HFFc6 (cell line): ENCODE measurements around the gene NUCB2. TPM values are rescaled to one million over a fixed set of nuclear protein-coding genes. Genes with fewer than 3 reads are reported as not detected.
"Not testable (repeated sequence)": the region's sequence is repeated elsewhere in the genome, so short reads cannot be mapped to it uniquely, and the experiment has no call there.

Experiments
- DNase-seq: peaks from one replicate; pipeline ENCODE4 v3.0.0-alpha.2; 2018
- H3K27ac Mint-ChIP-seq: 2 replicates; pipeline ENCODE4 v1.8.0; 2020; ENCODE audit warnings: mild to moderate bottlenecking, mixed read lengths
- H3K27me3 Mint-ChIP-seq: 2 replicates; pipeline ENCODE4 v1.8.0; 2021; ENCODE audit warnings: mild to moderate bottlenecking, moderate library complexity, mixed read lengths; ENCODE audit not compliant: insufficient read depth
- H3K36me3 Mint-ChIP-seq: 2 replicates; pipeline ENCODE4 v1.8.0; 2021; ENCODE audit warnings: low read depth, mixed read lengths
- H3K4me1 Mint-ChIP-seq: 2 replicates; pipeline ENCODE4 v1.8.0; 2020; ENCODE audit warnings: low read depth, mixed read lengths
- H3K4me3 Mint-ChIP-seq: 2 replicates; pipeline ENCODE4 v1.8.0; 2020; ENCODE audit warnings: mild to moderate bottlenecking, moderate library complexity, mixed read lengths
- H3K9me3 Mint-ChIP-seq: 2 replicates; pipeline ENCODE4 v1.8.0; 2020; ENCODE audit warnings: mild to moderate bottlenecking, mixed read lengths
- CTCF ChIP-seq: fragments of 200-600 bp; sonication (generic); IDR thresholded peaks from 2 replicates; pipeline ENCODE4 v1.5.0; 2021; ENCODE audit warnings: antibody characterized with exemption, mild to moderate bottlenecking
- total RNA-seq, 6 experiments: library from RNA; stranded (reverse); fragmentation: NEBNext Ultra II Directional; extraction: Animal tissue kit (Norgen Biotek cat#: 25700); gene quantifications; 2 replicates in 1 of 6; 3 replicates in 5 of 6; pipeline ENCODE4 v1.2.3, GENCODE V29; 2021

Gene NUCB2
- total RNA-seq, 6 experiments from 2014 or later: 124 to 180 (median 161) TPM

DNA sequence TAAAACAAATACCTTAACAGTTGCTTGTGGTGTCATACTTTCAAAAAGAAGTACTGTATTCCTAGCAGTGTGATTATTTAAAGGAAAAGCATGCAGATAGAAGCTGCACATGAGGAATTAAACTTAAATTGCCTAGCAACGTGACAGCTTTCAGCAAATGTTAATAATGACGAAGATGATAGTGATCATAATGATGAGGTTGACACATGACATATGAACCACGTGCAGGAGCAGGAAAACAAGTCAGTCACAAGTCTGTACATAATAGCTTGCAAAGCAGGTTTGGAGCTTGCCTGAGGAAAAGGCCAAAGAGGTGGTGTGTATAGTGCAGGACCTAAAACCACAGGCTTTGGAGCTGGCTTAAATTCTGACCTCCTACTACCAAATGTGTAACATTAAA, 38.2 kb upstream of the NUCB2 start:
- no peaks in the 10 kb centered on the region for H3K9me3 Mint-ChIP-seq
- no peak overlapping the region for H3K4me3 Mint-ChIP-seq
- no peaks in the 10 kb centered on the region for H3K4me1 Mint-ChIP-seq
- peaks cover 4% of the 10 kb centered on the region for H3K27me3 Mint-ChIP-seq
- TF ChIP-seq CTCF: no peak
- H3K36me3 Mint-ChIP-seq: no peaks in the 10 kb centered on the region
- DNase-seq: no peak
- no peak overlapping the region for H3K27ac Mint-ChIP-seq

- H3K27ac Mint-ChIP-seq, DNase-seq, H3K27me3 Mint-ChIP-seq, H3K9me3 Mint-ChIP-seq, H3K36me3 Mint-ChIP-seq, H3K4me3 Mint-ChIP-seq, H3K4me1 Mint-ChIP-seq: not testable (repeated sequence)
Observed at GRCh38 chr11:17239927-17240326, 36.6 kb upstream of the NUCB2 start.

DNA sequence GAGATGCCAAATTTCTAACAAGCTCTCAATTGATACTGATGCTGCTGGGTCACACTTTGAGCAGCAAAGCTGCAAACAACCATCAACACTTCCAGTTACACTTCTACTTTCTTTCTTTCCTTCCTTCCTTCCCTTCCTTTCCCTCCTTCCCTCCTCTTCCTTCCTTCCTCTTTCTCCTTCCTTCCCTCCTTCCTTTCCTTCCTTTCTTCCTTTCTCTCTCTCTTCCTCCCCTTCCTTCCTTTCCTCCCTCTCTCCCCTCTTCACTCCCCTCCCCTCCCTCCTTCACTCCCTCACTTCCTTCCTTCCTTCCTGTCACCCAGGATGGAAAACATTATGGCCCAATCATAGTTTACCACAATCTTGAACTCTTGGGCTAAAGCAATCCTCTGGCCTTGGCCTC, 35.8 kb upstream of the NUCB2 start:
- no peak for DNase-seq
- no peak for TF ChIP-seq CTCF

GRCh38 chr11:17242954-17243353, 33.6 kb upstream of the NUCB2 start:
- H3K4me1 Mint-ChIP-seq, DNase-seq, H3K36me3 Mint-ChIP-seq, H3K27ac Mint-ChIP-seq, H3K4me3 Mint-ChIP-seq, H3K9me3 Mint-ChIP-seq, H3K27me3 Mint-ChIP-seq: not testable (repeated sequence)

More for the DNA sequence above, 35.8 kb upstream of the NUCB2 start:
- Mint-ChIP-seq H3K27me3 (peaks cover 4% of the 10 kb centered on the region), H3K4me1 (no peaks in the 10 kb centered on the region), H3K27ac (no peak overlapping the region), H3K4me3 (no peak overlapping the region), H3K36me3 (no peaks in the 10 kb centered on the region), H3K9me3 (no peaks in the 10 kb centered on the region)

DNA sequence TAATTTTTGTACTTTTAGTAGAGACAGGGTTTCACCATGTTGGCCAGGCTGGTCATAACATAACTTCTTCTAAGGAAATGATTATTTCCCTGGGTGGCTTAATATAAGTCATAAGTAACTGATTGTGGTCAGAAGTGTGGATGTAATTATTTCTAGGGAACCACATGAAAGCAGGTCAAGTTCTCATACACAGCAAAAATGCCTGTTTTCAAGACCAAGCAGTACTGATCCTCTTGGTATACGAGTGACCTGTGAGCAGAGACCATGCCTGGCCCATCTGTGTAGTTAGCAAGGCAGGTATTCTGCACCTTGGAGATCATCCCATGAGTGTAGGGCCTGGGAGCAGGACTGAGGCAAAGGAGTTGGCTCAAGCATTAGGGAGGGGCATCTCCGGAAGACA, 32.5 kb upstream of the NUCB2 start:
- DNase-seq: no peak
- Mint-ChIP-seq H3K36me3 (no peaks in the 10 kb centered on the region), H3K4me3 (no peak overlapping the region), H3K27ac (no peak overlapping the region), H3K27me3 (peaks cover 4% of the 10 kb centered on the region), H3K9me3 (no peaks in the 10 kb centered on the region), H3K4me1 (no peaks in the 10 kb centered on the region)
- no peak for TF ChIP-seq CTCF

DNA sequence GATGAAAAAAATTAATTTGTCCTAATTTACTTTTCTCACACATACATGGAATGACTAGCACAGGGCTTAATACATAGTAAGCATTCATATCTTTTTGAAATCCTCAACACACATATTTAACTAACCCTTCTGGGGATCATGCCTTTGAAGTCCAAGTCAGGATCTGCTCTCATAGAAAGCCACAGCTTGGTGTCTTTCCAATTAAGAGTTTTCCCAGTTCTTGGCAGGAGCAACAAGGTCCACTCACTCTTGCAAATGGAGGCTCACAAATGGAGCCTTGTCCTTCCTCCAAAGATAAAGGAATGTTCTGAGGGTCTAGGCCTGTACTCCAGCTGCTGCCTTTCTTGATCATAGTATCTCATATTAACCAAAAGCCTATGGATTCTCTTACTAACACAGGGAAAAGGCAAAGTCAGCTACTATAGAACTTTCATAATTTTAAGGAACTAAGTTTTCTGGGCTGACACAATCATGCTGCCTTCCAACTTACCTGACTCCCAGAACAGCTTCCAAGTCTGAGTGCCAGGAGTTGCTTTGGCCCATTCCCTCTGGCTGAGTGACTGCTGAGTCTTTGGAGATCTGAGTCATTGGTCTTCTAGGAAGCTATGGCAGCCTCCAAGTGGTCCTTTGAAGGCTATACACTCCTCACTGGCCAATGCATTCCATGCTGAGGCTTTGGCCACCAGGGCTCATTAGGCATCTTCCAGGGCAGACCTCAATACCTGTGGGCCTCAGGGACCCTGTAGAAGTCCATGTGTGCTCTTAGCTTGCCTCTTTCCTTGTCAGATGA, 25.8 kb upstream of the NUCB2 start:
- Mint-ChIP-seq H3K36me3 (peaks cover 4% of the 10 kb centered on the region; the same call in 1 of the 2 replicates), H3K9me3 (peaks cover 4% of the 10 kb centered on the region), H3K4me1 (peaks cover 8% of the 10 kb centered on the region), H3K4me3 (no peak overlapping the region), H3K27ac (no peak overlapping the region), H3K27me3 (peaks cover 3% of the 10 kb centered on the region; the same call in 1 of the 2 replicates)
- no peak for TF ChIP-seq CTCF
- no peak for DNase-seq
